Neural progenitor cell (in vitro differentiated cells): ENCODE results near the gene FBXW8. TPM values are rescaled to one million over a fixed set of nuclear protein-coding genes. Genes with fewer than 3 reads are reported as not detected.

ENCODE experiments used
- DNase-seq: peaks from one replicate; pipeline ENCODE4 v3.0.0-alpha.2; 2016; ENCODE audit warnings: low spot score
- H2AFZ ChIP-seq: fragments of 200-600 bp; sonication (generic); replicated peaks from 2 replicates; pipeline ENCODE4 v1.6.1; 2016; ENCODE audit warnings: antibody characterized with exemption
- H3F3A ChIP-seq: fragments of 200-600 bp; sonication (generic); 2 replicates; pipeline ENCODE4 v1.6.1; 2016; ENCODE audit warnings: antibody characterized with exemption, low read depth
- H3K27ac ChIP-seq: fragments of 200-600 bp; sonication (generic); 2 replicates; pipeline ENCODE4 v1.5.1; 2016; ENCODE audit warnings: mild to moderate bottlenecking
- H3K27me3 ChIP-seq: fragments of 200-600 bp; sonication (generic); 2 replicates; pipeline ENCODE4 v1.6.1; 2016; ENCODE audit warnings: mild to moderate bottlenecking, moderate library complexity
- H3K36me3 ChIP-seq: fragments of 200-600 bp; sonication (generic); 2 replicates; pipeline ENCODE4 v1.5.1; 2016
- H3K4me1 ChIP-seq: fragments of 200-600 bp; sonication (generic); 2 replicates; pipeline ENCODE4 v1.6.1; 2016; ENCODE audit warnings: mixed run types
- H3K4me2 ChIP-seq: fragments of 200-600 bp; sonication (generic); 2 replicates; pipeline ENCODE4 v1.6.1; 2016
- H3K4me3 ChIP-seq: fragments of 200-600 bp; sonication (generic); 2 replicates; pipeline ENCODE4 v1.5.1; 2016
- H3K79me2 ChIP-seq: fragments of 200-600 bp; sonication (generic); 2 replicates; pipeline ENCODE4 v1.6.1; 2016; ENCODE audit warnings: low read depth
- H3K9ac ChIP-seq: fragments of 200-600 bp; sonication (generic); 2 replicates; pipeline ENCODE4 v1.6.1; 2016
- H3K9me3 ChIP-seq: fragments of 200-600 bp; sonication (generic); 2 replicates; pipeline ENCODE4 v1.5.1; 2016; ENCODE audit warnings: low read depth
- H4K20me1 ChIP-seq: fragments of 200-600 bp; sonication (generic); 2 replicates; pipeline ENCODE4 v1.6.1; 2016; ENCODE audit warnings: low read depth
- H3K27ac Mint-ChIP-seq: 3 replicates; pipeline ENCODE4 v1.8.0; 2021; ENCODE audit warnings: mixed read lengths
- H3K27me3 Mint-ChIP-seq: 2 replicates; pipeline ENCODE4 v1.8.0; 2022; ENCODE audit warnings: low read depth, mild to moderate bottlenecking, inconsistent platforms, moderate library complexity, mixed read lengths; ENCODE audit not compliant: insufficient read depth
- H3K36me3 Mint-ChIP-seq: 3 replicates; pipeline ENCODE4 v1.8.0; 2021; ENCODE audit warnings: mixed read lengths
- H3K4me1 Mint-ChIP-seq: 3 replicates; pipeline ENCODE4 v1.8.0; 2021; ENCODE audit warnings: mixed read lengths
- H3K4me3 Mint-ChIP-seq: 3 replicates; pipeline ENCODE4 v1.8.0; 2021; ENCODE audit warnings: mild to moderate bottlenecking, moderate library complexity, mixed read lengths
- H3K9me3 Mint-ChIP-seq: 3 replicates; pipeline ENCODE4 v1.8.0; 2020; ENCODE audit warnings: mixed read lengths
- EZH2 ChIP-seq: fragments of 200-600 bp; sonication (generic); IDR thresholded peaks from 2 replicates; pipeline ENCODE4 v1.6.1; 2017; ENCODE audit warnings: antibody characterized with exemption, mild to moderate bottlenecking, moderate library complexity
- EZH2phosphoT487 ChIP-seq: fragments of 200-600 bp; sonication (generic); IDR thresholded peaks from 2 replicates; pipeline ENCODE4 v1.6.1; 2017; ENCODE audit warnings: antibody characterized with exemption
- total RNA-seq: library from RNA; depleted of rRNA; stranded (reverse); fragments of >200 nt; gene quantifications from 2 replicates; pipeline ENCODE4 v1.2.3, GENCODE V29; 2015; ENCODE audit warnings: low replicate concordance
- TF ChIP-seq, protein P1 (sequence below): fragments of 200-600 bp; sonication (generic); IDR thresholded peaks from 2 replicates; pipeline ENCODE4 v1.5.1; 2017; ENCODE audit warnings: antibody characterized with exemption, mild to moderate bottlenecking

Gene FBXW8
- total RNA-seq, 1 donor from 2014 or later, result 20.7 TPM

DNA sequence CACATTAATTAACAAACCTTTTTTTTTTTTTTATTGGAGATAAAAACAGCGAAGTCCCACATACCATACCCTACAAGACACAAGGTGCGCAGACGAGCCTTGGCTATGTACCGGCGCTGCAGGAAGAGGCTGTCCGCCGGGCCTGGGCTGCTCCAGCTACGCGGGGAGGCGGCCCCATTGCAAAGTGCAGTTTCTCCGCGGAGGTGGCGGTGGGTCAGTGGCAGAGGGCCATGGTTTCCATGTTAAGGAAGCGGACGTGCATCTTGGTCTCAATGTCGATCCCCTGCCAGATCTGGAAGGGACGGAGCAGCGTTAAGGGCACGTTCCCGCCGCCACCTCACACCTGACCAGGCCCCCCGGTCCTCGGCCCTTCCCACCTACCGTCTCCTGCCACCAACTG is 128.2 kb downstream of the FBXW8 start:
- Histone ChIP-seq H3K79me2 (no peaks in the 10 kb centered on the region), H3K4me2 (no peak overlapping the region), H2AFZ (no peak overlapping the region), H3K27ac (no peak overlapping the region), H3F3A (no peaks in the 10 kb centered on the region), H4K20me1 (no peaks in the 10 kb centered on the region), H3K27me3 (no peaks in the 10 kb centered on the region), H3K36me3 (no peaks in the 10 kb centered on the region), H3K9me3 (no peaks in the 10 kb centered on the region), H3K9ac (no peak overlapping the region), H3K4me1 (peaks cover 6% of the 10 kb centered on the region), H3K4me3 (no peak overlapping the region)
- Mint-ChIP-seq H3K4me1 (peaks cover 25% of the 10 kb centered on the region), H3K27me3 (peaks cover 5% of the 10 kb centered on the region), H3K4me3 (no peak overlapping the region), H3K27ac (no peak overlapping the region), H3K9me3 (no peaks in the 10 kb centered on the region), H3K36me3 (no peaks in the 10 kb centered on the region)
- DNase-seq, result no peak
- TF ChIP-seq EZH2phosphoT487, result no peak
- TF ChIP-seq, protein P1, sequence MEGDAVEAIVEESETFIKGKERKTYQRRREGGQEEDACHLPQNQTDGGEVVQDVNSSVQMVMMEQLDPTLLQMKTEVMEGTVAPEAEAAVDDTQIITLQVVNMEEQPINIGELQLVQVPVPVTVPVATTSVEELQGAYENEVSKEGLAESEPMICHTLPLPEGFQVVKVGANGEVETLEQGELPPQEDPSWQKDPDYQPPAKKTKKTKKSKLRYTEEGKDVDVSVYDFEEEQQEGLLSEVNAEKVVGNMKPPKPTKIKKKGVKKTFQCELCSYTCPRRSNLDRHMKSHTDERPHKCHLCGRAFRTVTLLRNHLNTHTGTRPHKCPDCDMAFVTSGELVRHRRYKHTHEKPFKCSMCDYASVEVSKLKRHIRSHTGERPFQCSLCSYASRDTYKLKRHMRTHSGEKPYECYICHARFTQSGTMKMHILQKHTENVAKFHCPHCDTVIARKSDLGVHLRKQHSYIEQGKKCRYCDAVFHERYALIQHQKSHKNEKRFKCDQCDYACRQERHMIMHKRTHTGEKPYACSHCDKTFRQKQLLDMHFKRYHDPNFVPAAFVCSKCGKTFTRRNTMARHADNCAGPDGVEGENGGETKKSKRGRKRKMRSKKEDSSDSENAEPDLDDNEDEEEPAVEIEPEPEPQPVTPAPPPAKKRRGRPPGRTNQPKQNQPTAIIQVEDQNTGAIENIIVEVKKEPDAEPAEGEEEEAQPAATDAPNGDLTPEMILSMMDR, result no peak
- no peak for TF ChIP-seq EZH2

DNA sequence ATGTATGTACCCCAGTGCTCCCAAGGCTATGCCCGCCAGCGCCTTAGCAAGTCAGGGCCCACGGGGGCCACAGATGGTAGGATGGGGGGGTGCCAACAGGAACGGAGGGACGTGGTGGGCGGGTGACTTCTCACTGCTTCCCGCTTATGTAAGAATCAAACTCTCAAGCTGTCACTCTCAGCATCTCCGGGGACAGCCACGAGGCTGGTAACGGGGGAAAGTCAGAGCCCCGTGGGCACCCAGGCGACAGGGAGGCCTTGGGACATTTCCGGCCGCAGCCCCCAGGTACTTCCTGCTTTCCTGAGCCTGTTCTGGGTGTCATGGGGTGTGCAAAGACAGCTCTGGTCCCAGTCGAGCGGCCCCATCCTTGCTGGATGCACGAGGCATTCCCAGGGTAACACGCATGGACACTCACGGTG is 129.2 kb downstream of the FBXW8 start:
- Mint-ChIP-seq H3K36me3 (no peaks in the 10 kb centered on the region), H3K4me3 (no peak overlapping the region), H3K27me3 (peaks cover 6% of the 10 kb centered on the region), H3K27ac (no peak overlapping the region), H3K9me3 (no peaks in the 10 kb centered on the region), H3K4me1 (peaks cover 22% of the 10 kb centered on the region)
- H4K20me1 ChIP-seq, result no peaks in the 10 kb centered on the region
- no peaks in the 10 kb centered on the region for H3K27me3 ChIP-seq
- H3K4me1 ChIP-seq, result peaks cover 8% of the 10 kb centered on the region
- H3K9me3 ChIP-seq, result no peaks in the 10 kb centered on the region
- H3F3A ChIP-seq, result no peaks in the 10 kb centered on the region
- H2AFZ ChIP-seq, result no peak overlapping the region
- H3K4me2 ChIP-seq, result no peak overlapping the region
- DNase-seq, result no peak
- H3K4me3 ChIP-seq, result no peak overlapping the region
- no peaks in the 10 kb centered on the region for H3K36me3 ChIP-seq
- no peak overlapping the region for H3K9ac ChIP-seq
- no peaks in the 10 kb centered on the region for H3K79me2 ChIP-seq
- TF ChIP-seq EZH2phosphoT487 (no peak), EZH2 (no peak)
- TF ChIP-seq, protein P1, result no peak
- H3K27ac ChIP-seq, result no peak overlapping the region

DNA sequence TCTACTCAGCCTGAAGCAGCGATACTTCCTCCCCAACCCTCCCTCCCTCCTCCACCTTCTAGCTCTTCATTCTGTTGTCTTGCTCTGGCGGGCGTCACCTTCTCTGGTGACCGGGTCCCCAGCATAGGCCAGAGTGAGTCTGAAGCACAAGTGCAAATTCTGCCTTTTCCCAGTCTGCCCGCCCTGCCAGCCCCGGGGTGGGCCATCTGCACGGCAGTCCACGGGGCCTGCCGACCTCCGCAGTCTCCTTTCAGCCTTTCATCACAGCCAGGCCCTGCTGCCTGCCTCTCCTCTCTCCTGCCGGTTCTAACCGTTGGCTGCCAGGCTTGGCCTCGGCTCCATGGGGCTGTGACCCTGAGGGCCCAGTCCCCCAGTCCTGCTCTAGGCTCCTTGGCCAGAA is 129.7 kb downstream of the FBXW8 start:
- Histone ChIP-seq H3K79me2 (no peaks in the 10 kb centered on the region), H3K36me3 (no peaks in the 10 kb centered on the region), H3K9ac (no peak overlapping the region), H3K4me3 (no peak overlapping the region), H3K27me3 (no peaks in the 10 kb centered on the region), H3K27ac (no peak overlapping the region), H3F3A (peaks cover 4% of the 10 kb centered on the region), H3K4me1 (peaks cover 14% of the 10 kb centered on the region), H3K9me3 (no peaks in the 10 kb centered on the region), H3K4me2 (no peak overlapping the region), H2AFZ (no peak overlapping the region), H4K20me1 (no peaks in the 10 kb centered on the region)
- H3K27me3 Mint-ChIP-seq, result peaks cover 6% of the 10 kb centered on the region
- no peaks in the 10 kb centered on the region for H3K36me3 Mint-ChIP-seq
- H3K27ac Mint-ChIP-seq, result no peak overlapping the region
- TF ChIP-seq EZH2phosphoT487, result no peak
- no peak for TF ChIP-seq EZH2
- TF ChIP-seq, protein P1, result no peak
- peaks cover 27% of the 10 kb centered on the region for H3K4me1 Mint-ChIP-seq
- no peaks in the 10 kb centered on the region for H3K9me3 Mint-ChIP-seq
- no peak for DNase-seq
- no peak overlapping the region for H3K4me3 Mint-ChIP-seq

DNA sequence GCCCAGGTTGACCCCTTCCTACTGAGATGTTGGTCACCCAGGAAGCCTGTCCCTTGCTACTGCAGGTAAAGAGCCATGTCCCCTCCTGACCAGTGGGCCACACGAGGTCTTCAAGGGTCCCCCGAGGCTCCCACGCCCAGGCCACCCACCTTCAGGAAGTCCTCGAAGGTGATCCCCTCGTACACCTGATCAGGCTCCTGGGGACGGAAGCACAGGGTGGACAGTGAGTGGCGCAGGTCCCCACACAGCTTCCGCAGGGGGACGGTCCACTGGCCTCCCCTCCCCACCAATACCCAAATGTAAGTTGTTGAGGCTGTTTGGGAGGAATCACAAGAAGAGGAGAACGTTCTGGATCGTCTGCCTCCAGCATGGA is 131.0 kb downstream of the FBXW8 start:
- H3K4me1 Mint-ChIP-seq, result peaks cover 40% of the 10 kb centered on the region
- Histone ChIP-seq H2AFZ (no peak overlapping the region), H3K27ac (no peak overlapping the region), H3K4me2 (no peak overlapping the region), H3K27me3 (no peaks in the 10 kb centered on the region), H3K79me2 (no peaks in the 10 kb centered on the region), H3K4me3 (no peak overlapping the region), H3K9ac (no peak overlapping the region), H3K36me3 (no peaks in the 10 kb centered on the region), H4K20me1 (no peaks in the 10 kb centered on the region), H3K9me3 (no peaks in the 10 kb centered on the region), H3F3A (peaks cover 7% of the 10 kb centered on the region), H3K4me1 (peaks cover 18% of the 10 kb centered on the region)
- no peaks in the 10 kb centered on the region for H3K36me3 Mint-ChIP-seq
- no peak for TF ChIP-seq EZH2phosphoT487
- TF ChIP-seq EZH2, result no peak
- TF ChIP-seq, protein P1, result no peak
- H3K27ac Mint-ChIP-seq, result no peak overlapping the region
- H3K4me3 Mint-ChIP-seq, result no peak overlapping the region
- H3K9me3 Mint-ChIP-seq, result no peaks in the 10 kb centered on the region
- no peak for DNase-seq
- H3K27me3 Mint-ChIP-seq, result peaks cover 10% of the 10 kb centered on the region
